Lung (tissue), 16 donors: ENCODE results near the gene PAQR6. TPM values are rescaled to one million over a fixed set of nuclear protein-coding genes. Genes with fewer than 3 reads are reported as not detected.

ENCODE experiments used
- ATAC-seq: fragments of 200-7000 bp; cut with Tn5 transposase; one replicate; pipeline ENCODE4 v1.9.1; 2020; ENCODE audit warnings: moderate number of reproducible peaks; ENCODE audit not compliant: insufficient read depth, low FRiP score
- DNase-seq, 3 donors: peaks; one replicate each; pipeline ENCODE4 v3.0.0-alpha.2; 2013 to 2017
- H3K27ac ChIP-seq, 2 donors: one replicate each; pipeline ENCODE4 v1.5.1; 2013; ENCODE audit warnings: mild to moderate bottlenecking in 2 of 2, moderate library complexity in 2 of 2, control low read depth in 1 of 2, inconsistent platforms in 1 of 2, low read depth in 1 of 2, low read length in 1 of 2
- H3K27me3 ChIP-seq, 3 donors: one replicate each; pipeline ENCODE4 v1.5.1; 2013; ENCODE audit warnings: low read length in 2 of 3; ENCODE audit not compliant: control insufficient read depth in 3 of 3, insufficient read depth in 3 of 3
- H3K36me3 ChIP-seq, 4 donors: one replicate each; pipeline ENCODE4 v1.5.1; 2013; ENCODE audit warnings: low read length in 4 of 4, mild to moderate bottlenecking in 1 of 4, moderate library complexity in 1 of 4; ENCODE audit not compliant: control insufficient read depth in 4 of 4, insufficient read depth in 4 of 4
- H3K4me1 ChIP-seq, 5 donors: one replicate each; pipeline ENCODE4 v1.5.1; 2013; ENCODE audit warnings: low read length in 5 of 5, mild to moderate bottlenecking in 2 of 5, moderate library complexity in 1 of 5; ENCODE audit not compliant: control insufficient read depth in 5 of 5, insufficient read depth in 5 of 5
- H3K4me3 ChIP-seq: one replicate; pipeline ENCODE4 v1.5.1; 2013; ENCODE audit warnings: mild to moderate bottlenecking, control low read depth, moderate library complexity
- H3K9ac ChIP-seq, 2 donors: one replicate each; pipeline ENCODE4 v1.5.1; 2013; ENCODE audit warnings: low read length in 2 of 2, control low read depth in 1 of 2; ENCODE audit not compliant: insufficient read depth in 1 of 2
- H3K9me3 ChIP-seq, 4 donors: one replicate each; pipeline ENCODE4 v1.5.1; 2013; ENCODE audit warnings: low read length in 3 of 4, mild to moderate bottlenecking in 1 of 4, moderate library complexity in 1 of 4; ENCODE audit not compliant: control insufficient read depth in 4 of 4, insufficient read depth in 3 of 4
- WGBS, 2 donors: extraction: QIAGEN DNeasy Blood & Tissue Kit; methylation state at CpG; one replicate each; pipeline ENCODE4 v1.1.7; 2013; 5-methylcytosine and 5-hydroxymethylcytosine counted together
- long read RNA-seq, 5 donors: transcript quantifications; one replicate each; lab custom pipeline, GENCODE V29; 2026
- polyA plus RNA-seq, 2 donors: library from polyadenylated mRNA; stranded (reverse); fragments of 200-250 nt; gene quantifications; one replicate each; pipeline ENCODE4 v1.2.1, GENCODE V29; 2013
- total RNA-seq, 2 donors: library from RNA; depleted of rRNA in 1 of 2; stranded (reverse); fragments of >200 nt in 1 of 2; gene quantifications; one replicate each; pipeline ENCODE4 v1.2.1, GENCODE V29; 2014 to 2021
- TF ChIP-seq, protein P1 (sequence below): IDR thresholded peaks from 2 replicates; pipeline ENCODE4 v1.5.1; 2012; ENCODE audit warnings: mild to moderate bottlenecking; ENCODE audit errors: control extremely low read depth, extremely low read depth
- donor health status: control.
- donor health status: control.
- donor health status: Bipolar disorder and iron deficiency.
- donor health status: healthy.
- donor health status: DM: yes; HTN: yes; CAD: no.

PAQR6 gene
- total RNA-seq (1 to 10 TPM; 1.3 to 3.0 TPM), polyA plus RNA-seq (1 to 10 TPM; 1.7 to 2.6 TPM)
- long read RNA-seq, donor 1, result 0 reads
- long read RNA-seq, donor 2, result 0 reads
- long read RNA-seq, donor 3, result 0 reads
- long read RNA-seq, donor 4, result 0 reads
- long read RNA-seq, donor 5, result 0 reads

GRCh38 chr1:156247460-156248322 lies at the start of gene PAQR6:
PAQR6 (minus strand) TSS chr1:156248056; CDS start chr1:156246731, 1,325 bp downstream.
- H3K4me3 ChIP-seq, result no peak within 1 kb of the TSS
- WGBS, 2 donors, result 55 to 80% methylated on average over 16 of the region's 16 CpGs
- H3K27me3 ChIP-seq, result peaks cover 0 to 16% (median 12%) of the 10 kb centered on the region in 3 donors
- no peak within 1 kb of the TSS for H3K9ac ChIP-seq
- ATAC-seq (no peak), DNase-seq (peak in 2 of 3 donors; percentile 34 to 49)
- H3K9me3 ChIP-seq, result peaks cover 0 to 1% (median 0%) of the 10 kb centered on the region in 4 donors
- peaks cover 0 to 13% (median 0%) of the 10 kb centered on the region in 5 donors for H3K4me1 ChIP-seq
- TF ChIP-seq, protein P1, sequence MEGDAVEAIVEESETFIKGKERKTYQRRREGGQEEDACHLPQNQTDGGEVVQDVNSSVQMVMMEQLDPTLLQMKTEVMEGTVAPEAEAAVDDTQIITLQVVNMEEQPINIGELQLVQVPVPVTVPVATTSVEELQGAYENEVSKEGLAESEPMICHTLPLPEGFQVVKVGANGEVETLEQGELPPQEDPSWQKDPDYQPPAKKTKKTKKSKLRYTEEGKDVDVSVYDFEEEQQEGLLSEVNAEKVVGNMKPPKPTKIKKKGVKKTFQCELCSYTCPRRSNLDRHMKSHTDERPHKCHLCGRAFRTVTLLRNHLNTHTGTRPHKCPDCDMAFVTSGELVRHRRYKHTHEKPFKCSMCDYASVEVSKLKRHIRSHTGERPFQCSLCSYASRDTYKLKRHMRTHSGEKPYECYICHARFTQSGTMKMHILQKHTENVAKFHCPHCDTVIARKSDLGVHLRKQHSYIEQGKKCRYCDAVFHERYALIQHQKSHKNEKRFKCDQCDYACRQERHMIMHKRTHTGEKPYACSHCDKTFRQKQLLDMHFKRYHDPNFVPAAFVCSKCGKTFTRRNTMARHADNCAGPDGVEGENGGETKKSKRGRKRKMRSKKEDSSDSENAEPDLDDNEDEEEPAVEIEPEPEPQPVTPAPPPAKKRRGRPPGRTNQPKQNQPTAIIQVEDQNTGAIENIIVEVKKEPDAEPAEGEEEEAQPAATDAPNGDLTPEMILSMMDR, result no peak
- peaks cover 9 to 36% (median 22%) of the 10 kb centered on the region in 4 donors for H3K36me3 ChIP-seq
- H3K27ac ChIP-seq, result peak within 1 kb of the TSS in 1 of 2 donors; percentile 5

GRCh38 chr1:156295391-156295947 lies 47.6 kb upstream of the PAQR6 start, which contains the start of gene GLMP:
GLMP (minus strand) TSS chr1:156295679; CDS start chr1:156295645, 34 bp downstream.
- ATAC-seq (peak; percentile 62), DNase-seq (peak; percentile 69 to 91 (median 81))
- Histone ChIP-seq H3K27me3 (no peaks in the 10 kb centered on the region), H3K9me3 (no peaks in the 10 kb centered on the region), H3K36me3 (peaks cover 0 to 3% (median 1%) of the 10 kb centered on the region in 4 donors), H3K4me3 (peak within 1 kb of the TSS; percentile 75), H3K4me1 (peaks cover 0 to 14% (median 2%) of the 10 kb centered on the region in 5 donors), H3K27ac (peak within 1 kb of the TSS in 1 of 2 donors; percentile 60), H3K9ac (peak within 1 kb of the TSS in 1 of 2 donors; percentile 87)
- TF ChIP-seq, protein P1, result no peak
- 1% methylated on average over 17 of the region's 17 CpGs for WGBS, 2 donors

- 89 to 94% methylated on average over 9 of the region's 9 CpGs for WGBS, 2 donors
- TF ChIP-seq, protein P1, result no peak
- no peaks in the 10 kb centered on the region for H3K9me3 ChIP-seq
- no peaks in the 10 kb centered on the region for H3K27me3 ChIP-seq
- peaks cover 0 to 3% (median 2%) of the 10 kb centered on the region in 4 donors for H3K36me3 ChIP-seq
- DNase-seq (no peak), ATAC-seq (no peak)
- H3K4me1 ChIP-seq, result peaks cover 0 to 14% (median 2%) of the 10 kb centered on the region in 5 donors
- H3K27ac ChIP-seq, result no peak overlapping the region
- no peak overlapping the region for H3K9ac ChIP-seq
- H3K4me3 ChIP-seq, result no peak overlapping the region
These were observed 46.0 kb upstream of the PAQR6 start for GRCh38 chr1:156293895-156294294.
